SK-N-MC (cell line): ENCODE measurements around the gene SRGAP1.

Experiments used
- EZH2 ChIP-seq: fragments of 200-600 bp; sonication (generic); IDR thresholded peaks from one replicate; pipeline ENCODE4 v1.6.1; 2017; ENCODE audit warnings: antibody characterized with exemption
- FOXP2 ChIP-seq: optimal IDR thresholded peaks from 2 replicates; pipeline ENCODE3; 2011; ENCODE audit warnings: mild to moderate bottlenecking, moderate library complexity; ENCODE audit not compliant: insufficient read depth; ENCODE audit errors: extremely low read length, control extremely low read depth
- POLR2AphosphoS5 ChIP-seq: IDR thresholded peaks from 2 replicates; pipeline ENCODE4 v1.6.1; 2012; ENCODE audit warnings: mild to moderate bottlenecking, low read depth, low read length, borderline replicate concordance

GRCh38 chr12:64175254-64175945 is 330.9 kb downstream of the SRGAP1 start:
- TF ChIP-seq POLR2AphosphoS5 (no peak), EZH2 (no peak), FOXP2 (no peak)
